Measurements from ENCODE around the gene LRRC15.

DNA sequence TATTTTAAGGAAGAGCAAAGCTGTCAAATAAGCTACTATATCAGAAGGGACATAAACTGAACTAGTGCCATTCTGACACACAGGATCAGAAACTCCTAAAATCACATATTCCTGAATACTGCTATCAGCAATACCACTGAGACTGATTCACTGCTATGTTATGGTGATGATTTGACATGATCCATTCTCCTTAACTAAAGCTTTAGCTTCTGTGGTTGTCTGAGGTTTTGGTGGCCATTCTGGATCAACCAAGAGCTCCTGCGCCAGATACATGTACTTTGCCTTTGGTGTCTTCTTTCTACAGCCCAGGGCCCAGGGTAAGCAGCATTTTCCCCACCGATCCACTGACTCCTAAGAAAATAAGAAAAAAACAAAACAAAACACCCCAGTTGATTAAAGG is 36.2 kb upstream of the LRRC15 start:
- TF ChIP-seq, protein P1, sequence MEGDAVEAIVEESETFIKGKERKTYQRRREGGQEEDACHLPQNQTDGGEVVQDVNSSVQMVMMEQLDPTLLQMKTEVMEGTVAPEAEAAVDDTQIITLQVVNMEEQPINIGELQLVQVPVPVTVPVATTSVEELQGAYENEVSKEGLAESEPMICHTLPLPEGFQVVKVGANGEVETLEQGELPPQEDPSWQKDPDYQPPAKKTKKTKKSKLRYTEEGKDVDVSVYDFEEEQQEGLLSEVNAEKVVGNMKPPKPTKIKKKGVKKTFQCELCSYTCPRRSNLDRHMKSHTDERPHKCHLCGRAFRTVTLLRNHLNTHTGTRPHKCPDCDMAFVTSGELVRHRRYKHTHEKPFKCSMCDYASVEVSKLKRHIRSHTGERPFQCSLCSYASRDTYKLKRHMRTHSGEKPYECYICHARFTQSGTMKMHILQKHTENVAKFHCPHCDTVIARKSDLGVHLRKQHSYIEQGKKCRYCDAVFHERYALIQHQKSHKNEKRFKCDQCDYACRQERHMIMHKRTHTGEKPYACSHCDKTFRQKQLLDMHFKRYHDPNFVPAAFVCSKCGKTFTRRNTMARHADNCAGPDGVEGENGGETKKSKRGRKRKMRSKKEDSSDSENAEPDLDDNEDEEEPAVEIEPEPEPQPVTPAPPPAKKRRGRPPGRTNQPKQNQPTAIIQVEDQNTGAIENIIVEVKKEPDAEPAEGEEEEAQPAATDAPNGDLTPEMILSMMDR (conservative IDR thresholded peaks at IDR 0.05; ENCODE audit: low read depth, low read length), result no peak
- no peak for TF ChIP-seq EZH2 (IDR thresholded peaks at IDR 0.05; ENCODE audit: low read length, unreplicated experiment)
- TF ChIP-seq EZH2phosphoT487 (IDR thresholded peaks at IDR 0.05; ENCODE audit: borderline replicate concordance, low read length), result no peak

All from PC-3 (cell line).